Measurements from ENCODE around the gene NUAK2.

The NUAK2 gene

GRCh38 chr1:205259324-205259832, 62.2 kb downstream of the NUAK2 start:
- Histone ChIP-seq H2BK15ac (ENCODE audit: low read depth, poor library complexity, severe bottlenecking) (no peak overlapping the region), H3K18ac (ENCODE audit: low read depth in 1 of 2, low read length in 2 of 2) (peak overlapping the region; percentile 34 to 89), H3K4me3 (ENCODE audit: insufficient read depth in 1 of 2, low read depth in 1 of 2, low read length in 2 of 2) (peak overlapping the region in 1 of 2 experiments; percentile 31), H3K23ac (ENCODE audit: low read length in 2 of 2) (no peak overlapping the region), H3K4ac (ENCODE audit: low read depth in 1 of 2, low read length in 2 of 2) (peak overlapping the region; percentile 25 to 59), H4K8ac (ENCODE audit: low read length) (peak overlapping the region; percentile 64), H2AK5ac (ENCODE audit: low read length, severe bottlenecking) (peak overlapping the region; percentile 78), H2AFZ (ENCODE audit: low read depth, low read length) (no peak overlapping the region), H3K27me3 (ENCODE audit: control insufficient read depth in 1 of 2, insufficient read depth in 1 of 2, low read length in 2 of 2) (no peaks in the 10 kb centered on the region), H3K9ac (ENCODE audit: low read length) (peak overlapping the region; percentile 63), H3K36me3 (ENCODE audit: control insufficient read depth in 1 of 2, insufficient read depth in 2 of 2, low read depth in 1 of 2, low read length in 2 of 2) (no peaks in the 10 kb centered on the region), H3K4me2 (ENCODE audit: low read length, poor library complexity, severe bottlenecking) (no peak overlapping the region), H3K27ac (ENCODE audit: low read length, poor library complexity, severe bottlenecking) (peak overlapping the region; percentile 66), H3K14ac (ENCODE audit: low read length in 2 of 2) (no peak overlapping the region), H2BK12ac (ENCODE audit: low read length in 2 of 2) (peak overlapping the region; percentile 51 to 92), H3K9me3 (ENCODE audit: control insufficient read depth, low read length) (no peaks in the 10 kb centered on the region), H2BK120ac (ENCODE audit: low read depth, low read length) (peak overlapping the region; percentile 6), H2BK5ac (ENCODE audit: low read depth, low read length, poor library complexity, severe bottlenecking) (no peak overlapping the region), H3K79me1 (replicated peaks; ENCODE audit: low read length, poor library complexity, severe bottlenecking) (no peaks in the 10 kb centered on the region), H4K91ac (ENCODE audit: low read length) (peak overlapping the region; percentile 72), H3K4me1 (ENCODE audit: control insufficient read depth, insufficient read depth, low read depth, low read length) (peaks cover 29% of the 10 kb centered on the region)
- 84% methylated on average over 9 of the region's 10 CpGs for WGBS
- DNase-seq = peak; percentile 59

DNA sequence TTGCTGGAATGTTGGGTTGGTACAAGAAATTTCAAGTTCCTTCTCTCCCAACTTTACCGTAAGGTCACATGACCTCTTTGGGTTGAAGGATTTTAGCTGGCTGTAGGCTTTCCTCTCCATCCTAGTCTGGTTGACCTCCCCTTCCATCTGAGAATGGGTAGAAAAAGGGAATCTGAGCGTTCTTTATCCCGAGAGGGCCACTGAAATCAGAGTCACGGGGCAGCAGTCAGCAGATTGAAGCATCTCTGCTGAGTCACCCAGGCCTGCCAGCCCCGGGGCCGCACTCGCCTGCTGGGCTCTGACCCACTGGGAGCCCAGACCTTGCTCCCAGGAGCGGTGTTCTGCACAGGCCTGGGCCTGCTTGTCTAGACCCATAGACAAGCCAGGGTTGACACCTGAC, 62.8 kb downstream of the NUAK2 start:
- Histone ChIP-seq H3K4me1 (ENCODE audit: control insufficient read depth, insufficient read depth, low read depth, low read length) (peaks cover 29% of the 10 kb centered on the region), H3K23ac (ENCODE audit: low read length in 2 of 2) (no peak overlapping the region), H2BK15ac (ENCODE audit: low read depth, poor library complexity, severe bottlenecking) (no peak overlapping the region), H2AFZ (ENCODE audit: low read depth, low read length) (no peak overlapping the region), H3K9me3 (ENCODE audit: control insufficient read depth, low read length) (no peaks in the 10 kb centered on the region), H2BK12ac (ENCODE audit: low read length in 2 of 2) (no peak overlapping the region), H3K4me2 (ENCODE audit: low read length, poor library complexity, severe bottlenecking) (no peak overlapping the region), H4K91ac (ENCODE audit: low read length) (no peak overlapping the region), H3K4ac (ENCODE audit: low read depth in 1 of 2, low read length in 2 of 2) (peak overlapping the region; percentile 52 to 59), H2AK5ac (ENCODE audit: low read length, severe bottlenecking) (peak overlapping the region; percentile 1), H3K4me3 (ENCODE audit: insufficient read depth in 1 of 2, low read depth in 1 of 2, low read length in 2 of 2) (no peak overlapping the region), H2BK5ac (ENCODE audit: low read depth, low read length, poor library complexity, severe bottlenecking) (no peak overlapping the region), H3K36me3 (ENCODE audit: control insufficient read depth in 1 of 2, insufficient read depth in 2 of 2, low read depth in 1 of 2, low read length in 2 of 2) (no peaks in the 10 kb centered on the region), H3K27ac (ENCODE audit: low read length, poor library complexity, severe bottlenecking) (peak overlapping the region; percentile 66), H4K8ac (ENCODE audit: low read length) (peak overlapping the region; percentile 80), H3K14ac (ENCODE audit: low read length in 2 of 2) (no peak overlapping the region), H3K27me3 (ENCODE audit: control insufficient read depth in 1 of 2, insufficient read depth in 1 of 2, low read length in 2 of 2) (no peaks in the 10 kb centered on the region), H3K18ac (ENCODE audit: low read depth in 1 of 2, low read length in 2 of 2) (peak overlapping the region; percentile 25 to 68), H3K9ac (ENCODE audit: low read length) (peak overlapping the region; percentile 63), H2BK120ac (ENCODE audit: low read depth, low read length) (peak overlapping the region; percentile 42), H3K79me1 (replicated peaks; ENCODE audit: low read length, poor library complexity, severe bottlenecking) (no peaks in the 10 kb centered on the region)
- peak; percentile 76 for DNase-seq
- 40% methylated on average over 7 of the region's 8 CpGs for WGBS

DNA sequence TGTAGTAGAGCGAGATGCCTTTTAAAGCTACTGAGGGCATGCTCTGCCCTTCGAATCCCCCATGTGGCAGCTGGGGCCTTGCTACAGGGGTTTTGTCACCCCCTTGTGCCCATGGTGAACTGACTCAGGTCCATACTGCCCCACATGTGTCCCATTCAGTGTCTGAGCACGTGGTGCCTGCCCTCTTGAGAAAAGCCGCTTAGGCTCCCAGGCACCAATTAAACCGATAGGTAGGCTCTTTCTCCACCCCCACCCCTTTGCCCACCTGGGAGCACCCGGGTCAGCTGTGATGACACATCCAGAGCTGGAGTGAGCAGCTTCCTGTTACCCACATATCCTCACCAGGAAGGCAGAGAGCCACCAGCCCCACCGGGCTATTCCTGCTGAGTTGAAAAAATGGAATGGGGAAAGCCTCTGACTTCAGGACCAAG, 63.3 kb downstream of the NUAK2 start:
- H3K14ac ChIP-seq (ENCODE audit: low read length in 2 of 2) = no peak overlapping the region
- peak overlapping the region; percentile 63 for H3K9ac ChIP-seq (ENCODE audit: low read length)
- H2BK120ac ChIP-seq (ENCODE audit: low read depth, low read length) = peak overlapping the region; percentile 42
- no peak overlapping the region for H3K4me3 ChIP-seq (ENCODE audit: insufficient read depth in 1 of 2, low read depth in 1 of 2, low read length in 2 of 2)
- H3K36me3 ChIP-seq (ENCODE audit: control insufficient read depth in 1 of 2, insufficient read depth in 2 of 2, low read depth in 1 of 2, low read length in 2 of 2) = no peaks in the 10 kb centered on the region
- H2AK5ac ChIP-seq (ENCODE audit: low read length, severe bottlenecking) = peak overlapping the region; percentile 1
- peak overlapping the region; percentile 66 for H3K27ac ChIP-seq (ENCODE audit: low read length, poor library complexity, severe bottlenecking)
- DNase-seq = no peak
- 76% methylated on average over 6 of the region's 7 CpGs for WGBS
- peaks cover 29% of the 10 kb centered on the region for H3K4me1 ChIP-seq (ENCODE audit: control insufficient read depth, insufficient read depth, low read depth, low read length)
- peak overlapping the region; percentile 22 to 52 for H3K4ac ChIP-seq (ENCODE audit: low read depth in 1 of 2, low read length in 2 of 2)
- no peaks in the 10 kb centered on the region for H3K9me3 ChIP-seq (ENCODE audit: control insufficient read depth, low read length)
- H3K27me3 ChIP-seq (ENCODE audit: control insufficient read depth in 1 of 2, insufficient read depth in 1 of 2, low read length in 2 of 2) = no peaks in the 10 kb centered on the region
- H2AFZ ChIP-seq (ENCODE audit: low read depth, low read length) = no peak overlapping the region
- H4K8ac ChIP-seq (ENCODE audit: low read length) = peak overlapping the region; percentile 80
- H4K91ac ChIP-seq (ENCODE audit: low read length) = peak overlapping the region; percentile 10
- H2BK15ac ChIP-seq (ENCODE audit: low read depth, poor library complexity, severe bottlenecking) = no peak overlapping the region
- H3K18ac ChIP-seq (ENCODE audit: low read depth in 1 of 2, low read length in 2 of 2) = peak overlapping the region; percentile 68 to 73
- no peaks in the 10 kb centered on the region for H3K79me1 ChIP-seq (replicated peaks; ENCODE audit: low read length, poor library complexity, severe bottlenecking)
- H2BK12ac ChIP-seq (ENCODE audit: low read length in 2 of 2) = peak overlapping the region; percentile 71 to 89
- H2BK5ac ChIP-seq (ENCODE audit: low read depth, low read length, poor library complexity, severe bottlenecking) = no peak overlapping the region
- H3K4me2 ChIP-seq (ENCODE audit: low read length, poor library complexity, severe bottlenecking) = no peak overlapping the region
- no peak overlapping the region for H3K23ac ChIP-seq (ENCODE audit: low read length in 2 of 2)

DNA sequence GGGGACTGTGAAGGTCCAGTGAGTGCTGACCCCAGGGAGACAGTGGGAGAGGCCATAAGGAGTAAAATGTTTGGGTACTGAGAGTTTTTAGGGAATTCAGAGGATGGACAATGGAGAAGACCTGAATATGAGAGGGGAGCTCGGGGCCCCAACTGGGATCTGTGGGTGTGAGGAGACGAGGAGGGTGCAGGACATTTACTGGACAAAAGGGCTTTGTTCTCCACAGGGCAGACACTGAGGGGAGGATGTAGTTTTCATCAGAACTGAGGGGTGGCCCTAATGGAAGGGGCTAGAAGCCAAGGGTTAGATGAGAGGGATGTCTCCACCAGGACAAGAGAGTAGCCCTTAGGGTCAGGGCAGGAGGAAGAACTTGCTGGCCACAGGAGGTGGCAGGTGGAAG, 63.8 kb downstream of the NUAK2 start:
- Histone ChIP-seq H2BK12ac (ENCODE audit: low read length in 2 of 2) (peak overlapping the region; percentile 71 to 89), H3K9me3 (ENCODE audit: control insufficient read depth, low read length) (no peaks in the 10 kb centered on the region), H2BK120ac (ENCODE audit: low read depth, low read length) (peak overlapping the region; percentile 42), H3K4me3 (ENCODE audit: insufficient read depth in 1 of 2, low read depth in 1 of 2, low read length in 2 of 2) (no peak overlapping the region), H2BK15ac (ENCODE audit: low read depth, poor library complexity, severe bottlenecking) (no peak overlapping the region), H2AFZ (ENCODE audit: low read depth, low read length) (no peak overlapping the region), H3K79me1 (replicated peaks; ENCODE audit: low read length, poor library complexity, severe bottlenecking) (no peaks in the 10 kb centered on the region), H3K4me2 (ENCODE audit: low read length, poor library complexity, severe bottlenecking) (no peak overlapping the region), H3K4ac (ENCODE audit: low read depth in 1 of 2, low read length in 2 of 2) (peak overlapping the region; percentile 22 to 52), H4K8ac (ENCODE audit: low read length) (no peak overlapping the region), H3K9ac (ENCODE audit: low read length) (peak overlapping the region; percentile 63), H3K27ac (ENCODE audit: low read length, poor library complexity, severe bottlenecking) (no peak overlapping the region), H3K4me1 (ENCODE audit: control insufficient read depth, insufficient read depth, low read depth, low read length) (peaks cover 26% of the 10 kb centered on the region), H4K91ac (ENCODE audit: low read length) (peak overlapping the region; percentile 12), H3K27me3 (ENCODE audit: control insufficient read depth in 1 of 2, insufficient read depth in 1 of 2, low read length in 2 of 2) (no peaks in the 10 kb centered on the region), H2BK5ac (ENCODE audit: low read depth, low read length, poor library complexity, severe bottlenecking) (no peak overlapping the region), H3K23ac (ENCODE audit: low read length in 2 of 2) (no peak overlapping the region), H3K18ac (ENCODE audit: low read depth in 1 of 2, low read length in 2 of 2) (peak overlapping the region in 1 of 2 experiments; percentile 49), H3K14ac (ENCODE audit: low read length in 2 of 2) (no peak overlapping the region), H3K36me3 (ENCODE audit: control insufficient read depth in 1 of 2, insufficient read depth in 2 of 2, low read depth in 1 of 2, low read length in 2 of 2) (no peaks in the 10 kb centered on the region), H2AK5ac (ENCODE audit: low read length, severe bottlenecking) (peak overlapping the region; percentile 54)
- no peak for DNase-seq
- 83% methylated on average over 2 of the region's 2 CpGs for WGBS
